OCI-LY3 (cell line): ENCODE measurements around the gene SH3RF3.

Experiments used
- CTCF ChIP-seq: fragments of 200-600, 300-600 bp; sonication (generic); IDR thresholded peaks from 2 replicates; pipeline ENCODE4 v1.5.1; 2014; ENCODE audit warnings: antibody characterized with exemption, low read length, low read depth
- EZH2phosphoT487 ChIP-seq: fragments of 200-600 bp; shearing (Covaris generic); IDR thresholded peaks from 2 replicates; pipeline ENCODE4 v1.6.1; 2018; ENCODE audit warnings: antibody characterized with exemption, mixed run types, low read depth

- TF ChIP-seq EZH2phosphoT487 (no peak), CTCF (no peak)
These were observed 399.1 kb downstream of the SH3RF3 start for GRCh38 chr2:109527846-109528705.
